VCaP (cell line): Measurements from ENCODE around the gene AHCTF1.

Experiments used
- H3K27ac ChIP-seq: fragments of 450-650 bp; 2 replicates; pipeline ENCODE4 v1.5.1; 2017
- CTCF ChIP-seq: fragments of 450-650 bp; conservative IDR thresholded peaks from 2 replicates; pipeline ENCODE4 v1.5.1; 2017; ENCODE audit warnings: mild to moderate bottlenecking, moderate library complexity

The AHCTF1 gene, protein sequence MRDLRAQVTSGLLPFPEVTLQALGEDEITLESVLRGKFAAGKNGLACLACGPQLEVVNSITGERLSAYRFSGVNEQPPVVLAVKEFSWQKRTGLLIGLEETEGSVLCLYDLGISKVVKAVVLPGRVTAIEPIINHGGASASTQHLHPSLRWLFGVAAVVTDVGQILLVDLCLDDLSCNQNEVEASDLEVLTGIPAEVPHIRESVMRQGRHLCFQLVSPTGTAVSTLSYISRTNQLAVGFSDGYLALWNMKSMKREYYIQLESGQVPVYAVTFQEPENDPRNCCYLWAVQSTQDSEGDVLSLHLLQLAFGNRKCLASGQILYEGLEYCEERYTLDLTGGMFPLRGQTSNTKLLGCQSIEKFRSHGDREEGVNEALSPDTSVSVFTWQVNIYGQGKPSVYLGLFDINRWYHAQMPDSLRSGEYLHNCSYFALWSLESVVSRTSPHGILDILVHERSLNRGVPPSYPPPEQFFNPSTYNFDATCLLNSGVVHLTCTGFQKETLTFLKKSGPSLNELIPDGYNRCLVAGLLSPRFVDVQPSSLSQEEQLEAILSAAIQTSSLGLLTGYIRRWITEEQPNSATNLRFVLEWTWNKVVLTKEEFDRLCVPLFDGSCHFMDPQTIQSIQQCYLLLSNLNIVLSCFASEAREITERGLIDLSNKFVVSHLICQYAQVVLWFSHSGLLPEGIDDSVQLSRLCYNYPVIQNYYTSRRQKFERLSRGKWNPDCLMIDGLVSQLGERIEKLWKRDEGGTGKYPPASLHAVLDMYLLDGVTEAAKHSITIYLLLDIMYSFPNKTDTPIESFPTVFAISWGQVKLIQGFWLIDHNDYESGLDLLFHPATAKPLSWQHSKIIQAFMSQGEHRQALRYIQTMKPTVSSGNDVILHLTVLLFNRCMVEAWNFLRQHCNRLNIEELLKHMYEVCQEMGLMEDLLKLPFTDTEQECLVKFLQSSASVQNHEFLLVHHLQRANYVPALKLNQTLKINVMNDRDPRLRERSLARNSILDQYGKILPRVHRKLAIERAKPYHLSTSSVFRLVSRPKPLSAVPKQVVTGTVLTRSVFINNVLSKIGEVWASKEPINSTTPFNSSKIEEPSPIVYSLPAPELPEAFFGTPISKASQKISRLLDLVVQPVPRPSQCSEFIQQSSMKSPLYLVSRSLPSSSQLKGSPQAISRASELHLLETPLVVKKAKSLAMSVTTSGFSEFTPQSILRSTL (N-terminal part only)

DNA sequence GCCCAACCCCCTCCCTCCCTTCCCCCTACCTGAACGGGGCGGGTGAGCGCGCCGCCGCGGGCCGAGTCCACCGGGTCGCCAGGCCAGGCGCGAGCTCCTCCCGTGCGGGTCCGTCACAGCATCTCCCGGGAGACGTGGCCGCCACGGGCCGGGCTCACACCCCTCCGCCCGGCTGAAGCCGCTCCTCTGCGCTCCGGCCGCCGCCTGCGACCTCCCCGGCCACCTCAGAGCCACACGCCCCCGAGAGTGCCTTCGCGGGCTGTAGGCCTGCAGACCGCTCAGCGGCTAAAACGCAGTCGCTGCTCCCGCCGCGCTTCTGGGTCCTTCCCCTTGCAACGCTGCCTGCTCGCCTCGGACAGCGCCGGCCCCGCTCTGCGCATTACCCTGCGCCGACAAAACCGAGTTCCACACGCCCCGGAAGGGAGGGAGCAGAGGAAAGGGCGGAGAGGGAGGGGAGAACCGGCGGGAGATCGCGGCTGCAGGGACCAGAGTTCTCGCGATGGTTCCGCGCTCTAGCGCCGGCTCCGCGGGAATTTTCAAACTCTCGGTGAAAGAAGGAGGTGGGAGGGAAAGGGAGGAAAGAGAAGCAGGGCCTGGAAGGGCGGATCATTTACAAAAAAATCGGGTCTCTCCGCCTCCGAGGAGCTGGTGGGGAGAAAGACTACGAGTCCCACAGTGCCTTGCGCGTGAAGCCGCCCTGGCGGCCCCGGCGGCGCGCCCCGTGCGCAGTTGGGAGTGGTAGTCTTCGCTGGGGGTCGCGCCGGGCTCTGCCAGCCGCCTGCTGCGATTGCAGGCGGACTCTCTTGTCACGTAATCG, at the start of gene AHCTF1:
Gene AHCTF1, minus strand, starts transcription at position 400 of the 817 bp plus-strand sequence. CDS start 13,578 bp downstream, outside the sequence.
- H3K27ac ChIP-seq: peak within 1 kb of the TSS; percentile 92
- TF ChIP-seq CTCF: no peak

DNA sequence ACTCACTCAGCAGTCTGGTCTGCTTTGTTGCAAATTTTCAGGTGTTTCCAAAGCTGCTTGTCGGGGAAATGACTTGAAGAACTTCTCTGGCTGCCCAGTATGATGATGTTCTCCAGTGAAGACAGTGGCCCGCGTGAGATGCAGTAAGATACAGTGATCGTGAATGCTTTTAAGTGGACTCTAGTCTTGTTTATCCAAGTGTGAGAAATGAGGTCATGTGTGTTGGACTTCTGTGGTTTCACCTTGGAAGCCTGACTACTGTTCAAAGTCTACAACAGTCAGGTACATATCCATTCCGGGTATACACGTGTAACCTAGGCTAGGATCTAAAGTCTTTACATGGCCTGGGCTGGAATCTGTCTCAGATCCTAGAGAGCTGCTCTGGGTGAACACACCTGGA, 47.0 kb upstream of the AHCTF1 start:
- TF ChIP-seq CTCF: no peak
- H3K27ac ChIP-seq: no peak overlapping the region

- no peak overlapping the region for H3K27ac ChIP-seq
- no peak for TF ChIP-seq CTCF
These were observed 46.5 kb upstream of the AHCTF1 start for GRCh38 chr1:246978281-246978680.

DNA sequence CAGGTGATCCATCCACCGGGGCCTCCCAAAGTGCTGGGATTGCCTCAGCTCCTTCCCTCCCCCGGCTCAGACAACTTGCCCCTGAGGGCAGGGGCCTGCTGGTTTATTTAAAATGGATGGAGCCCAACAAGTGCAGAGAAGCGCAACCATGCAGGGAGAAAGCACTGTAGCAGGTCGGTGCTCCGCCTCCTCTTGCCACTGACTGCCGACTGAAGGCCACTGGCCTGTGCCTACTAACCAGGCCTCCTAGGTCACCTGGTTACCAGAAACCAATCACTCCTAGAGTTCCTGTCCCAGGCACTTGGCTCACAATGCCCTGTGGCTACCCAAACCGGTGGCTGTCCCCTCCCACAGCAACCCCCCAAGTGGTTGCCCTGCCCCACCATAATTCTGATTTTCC, 40.2 kb upstream of the AHCTF1 start:
- H3K27ac ChIP-seq: no peak overlapping the region
- no peak for TF ChIP-seq CTCF

DNA sequence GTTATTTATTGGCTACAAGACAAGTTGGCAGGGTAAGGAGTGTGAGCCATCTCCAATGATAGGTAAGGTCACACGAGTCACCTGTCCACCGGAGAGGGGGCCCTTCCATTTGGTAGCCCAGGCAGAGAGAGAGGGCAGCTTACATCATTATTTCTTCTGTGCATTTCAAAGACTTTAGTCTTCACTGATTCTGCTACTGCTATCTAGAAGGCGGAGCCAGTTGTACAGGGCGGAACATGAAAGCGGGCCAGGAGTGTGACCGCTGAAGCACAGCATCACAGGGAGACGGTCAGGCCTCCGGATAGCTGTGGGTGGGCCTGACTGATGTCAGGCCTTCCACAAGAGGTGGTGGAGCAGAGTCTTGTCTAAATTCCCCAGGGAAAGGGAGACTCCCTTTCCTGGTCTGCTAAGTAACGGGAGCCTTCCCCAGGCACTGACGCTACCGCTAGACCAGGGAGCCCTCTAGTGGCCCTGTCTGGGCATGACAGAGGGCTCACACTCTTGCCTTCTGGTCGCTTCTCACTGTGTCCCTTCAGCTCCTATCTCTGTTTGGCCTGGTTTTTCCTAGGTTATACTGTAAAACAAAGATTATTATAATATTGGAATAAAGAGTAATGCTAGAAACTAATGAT, 39.5 kb upstream of the AHCTF1 start:
- no peak overlapping the region for H3K27ac ChIP-seq
- TF ChIP-seq CTCF: peak; percentile 92

DNA sequence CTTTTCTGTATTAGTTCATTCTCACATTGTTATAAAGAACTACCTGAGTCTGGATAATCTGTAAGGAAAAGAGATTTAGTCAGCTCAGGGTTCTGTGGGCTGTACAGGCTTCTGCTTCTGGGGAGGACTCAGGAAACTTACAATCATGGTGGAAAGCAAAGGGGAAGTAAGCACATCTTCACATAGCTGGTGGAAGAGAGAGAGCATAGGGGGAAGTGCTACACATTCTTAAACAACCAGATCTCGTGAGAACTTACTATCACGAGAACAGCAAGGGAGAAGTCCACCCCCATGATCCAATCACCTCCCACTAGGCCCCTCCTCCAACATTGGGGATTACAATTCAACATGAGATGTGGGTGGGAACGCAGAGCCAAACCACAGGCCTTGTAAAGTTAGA, 37.9 kb upstream of the AHCTF1 start:
- no peak for TF ChIP-seq CTCF
- no peak overlapping the region for H3K27ac ChIP-seq
